OCI-LY3 (cell line): ENCODE measurements around the gene IMMP2L.

Experiments used
- H2AFZ ChIP-seq: fragments of 200-600, 300-600 bp; shearing (Covaris generic); 2 replicates; pipeline ENCODE4 v1.6.0; 2014; ENCODE audit warnings: antibody characterized with exemption, low read depth, low read length
- H3K27ac ChIP-seq: fragments of 200-600, 300-600 bp; sonication (generic); 2 replicates; pipeline ENCODE4 v1.5.1; 2014; ENCODE audit warnings: mild to moderate bottlenecking, low read length, moderate library complexity, mixed read lengths
- H3K27me3 ChIP-seq: fragments of 200-600, 300-600 bp; sonication (generic); 2 replicates; pipeline ENCODE4 v1.6.1; 2014; ENCODE audit warnings: low read depth, low read length, mixed read lengths
- H3K36me3 ChIP-seq: fragments of 200-600, 300-600 bp; sonication (generic); replicated peaks from 2 replicates; pipeline ENCODE3; 2014; ENCODE audit warnings: low read depth, low read length, mixed read lengths
- H3K4me1 ChIP-seq: fragments of 300-600, 200-600 bp; sonication (generic); 2 replicates; pipeline ENCODE4 v1.6.1; 2014; ENCODE audit warnings: low read length, mixed read lengths
- H3K4me2 ChIP-seq: fragments of 200-600, 300-600 bp; sonication (generic); 2 replicates; pipeline ENCODE4 v1.6.1; 2014; ENCODE audit warnings: low read length, mixed read lengths
- H3K4me3 ChIP-seq: fragments of 300-600, 200-600 bp; sonication (generic); 2 replicates; pipeline ENCODE4 v1.5.1; 2014; ENCODE audit warnings: antibody characterized with exemption, mild to moderate bottlenecking, low read length, moderate library complexity
- H3K79me2 ChIP-seq: fragments of 300-600, 200-600 bp; shearing (Covaris generic); 2 replicates; pipeline ENCODE4 v1.6.1; 2014; ENCODE audit warnings: mild to moderate bottlenecking, low read length, mixed read lengths
- H3K9ac ChIP-seq: fragments of 300-600, 200-600 bp; shearing (Covaris generic); 2 replicates; pipeline ENCODE4 v1.6.0; 2014; ENCODE audit warnings: mild to moderate bottlenecking, low read length, moderate library complexity
- H3K9me3 ChIP-seq: fragments of 200-600, 300-600 bp; shearing (Covaris generic); 2 replicates; pipeline ENCODE4 v1.6.1; 2014; ENCODE audit warnings: low read length, mixed read lengths; ENCODE audit not compliant: insufficient read depth
- H4K20me1 ChIP-seq: fragments of 200-600, 300-600 bp; sonication (generic); 2 replicates; pipeline ENCODE4 v1.6.1; 2016; ENCODE audit warnings: low read length, mixed read lengths; ENCODE audit not compliant: insufficient read depth
- EZH2phosphoT487 ChIP-seq: fragments of 200-600 bp; shearing (Covaris generic); IDR thresholded peaks from 2 replicates; pipeline ENCODE4 v1.6.1; 2018; ENCODE audit warnings: antibody characterized with exemption, mixed run types, low read depth
- TF ChIP-seq, protein P1 (sequence below): fragments of 200-600, 300-600 bp; sonication (generic); IDR thresholded peaks from 2 replicates; pipeline ENCODE4 v1.5.1; 2014; ENCODE audit warnings: antibody characterized with exemption, low read length, low read depth

Gene IMMP2L

GRCh38 chr7:111030336-111030735 is 532.0 kb downstream of the IMMP2L start:
- H3K4me2 ChIP-seq, result no peak overlapping the region

DNA sequence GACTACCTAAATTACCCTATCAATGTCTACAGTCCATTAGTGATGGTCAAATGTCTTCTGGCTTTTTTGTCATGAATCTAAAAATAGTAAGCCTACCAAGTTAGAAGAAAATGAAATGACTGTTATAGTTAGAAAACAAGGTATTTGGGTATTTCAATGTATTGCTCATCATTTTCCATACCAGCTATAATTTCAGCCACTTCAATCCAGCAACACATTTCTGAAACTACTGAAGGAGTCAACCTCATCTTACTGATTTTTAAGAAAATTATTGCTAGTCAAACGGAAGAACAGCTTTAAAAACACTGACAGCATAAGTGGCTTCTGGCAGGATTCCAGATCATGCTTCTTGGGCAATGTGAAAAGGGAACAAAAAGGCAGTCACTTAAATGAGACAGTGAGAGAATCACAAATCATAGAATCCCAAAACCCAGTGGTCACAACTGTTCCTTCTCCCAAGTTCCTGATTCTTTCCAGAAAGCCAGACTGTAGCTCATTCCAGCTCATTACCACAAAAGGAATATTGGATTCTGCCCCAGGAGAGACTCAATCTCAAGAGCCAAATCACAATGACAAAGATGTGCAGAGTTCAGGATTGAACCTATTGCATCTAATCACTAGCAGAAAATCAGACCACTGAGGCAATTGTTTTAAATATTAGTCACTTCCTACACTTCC is 532.6 kb downstream of the IMMP2L start:
- Histone ChIP-seq H3K27ac (no peak overlapping the region), H3K36me3 (no peaks in the 10 kb centered on the region), H3K4me3 (no peak overlapping the region), H2AFZ (no peak overlapping the region), H3K4me1 (peaks cover 18% of the 10 kb centered on the region), H4K20me1 (no peaks in the 10 kb centered on the region), H3K4me2 (peak overlapping the region; percentile 36), H3K9me3 (no peaks in the 10 kb centered on the region), H3K9ac (no peak overlapping the region), H3K27me3 (no peaks in the 10 kb centered on the region), H3K79me2 (no peaks in the 10 kb centered on the region)
- TF ChIP-seq EZH2phosphoT487, result no peak
- TF ChIP-seq, protein P1, sequence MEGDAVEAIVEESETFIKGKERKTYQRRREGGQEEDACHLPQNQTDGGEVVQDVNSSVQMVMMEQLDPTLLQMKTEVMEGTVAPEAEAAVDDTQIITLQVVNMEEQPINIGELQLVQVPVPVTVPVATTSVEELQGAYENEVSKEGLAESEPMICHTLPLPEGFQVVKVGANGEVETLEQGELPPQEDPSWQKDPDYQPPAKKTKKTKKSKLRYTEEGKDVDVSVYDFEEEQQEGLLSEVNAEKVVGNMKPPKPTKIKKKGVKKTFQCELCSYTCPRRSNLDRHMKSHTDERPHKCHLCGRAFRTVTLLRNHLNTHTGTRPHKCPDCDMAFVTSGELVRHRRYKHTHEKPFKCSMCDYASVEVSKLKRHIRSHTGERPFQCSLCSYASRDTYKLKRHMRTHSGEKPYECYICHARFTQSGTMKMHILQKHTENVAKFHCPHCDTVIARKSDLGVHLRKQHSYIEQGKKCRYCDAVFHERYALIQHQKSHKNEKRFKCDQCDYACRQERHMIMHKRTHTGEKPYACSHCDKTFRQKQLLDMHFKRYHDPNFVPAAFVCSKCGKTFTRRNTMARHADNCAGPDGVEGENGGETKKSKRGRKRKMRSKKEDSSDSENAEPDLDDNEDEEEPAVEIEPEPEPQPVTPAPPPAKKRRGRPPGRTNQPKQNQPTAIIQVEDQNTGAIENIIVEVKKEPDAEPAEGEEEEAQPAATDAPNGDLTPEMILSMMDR, result no peak

More at GRCh38 chr7:111030336-111030735, 532.0 kb downstream of the IMMP2L start:
- H3K27me3 ChIP-seq, result no peaks in the 10 kb centered on the region
- no peak overlapping the region for H2AFZ ChIP-seq
- peaks cover 13% of the 10 kb centered on the region for H3K4me1 ChIP-seq
- H4K20me1 ChIP-seq, result no peaks in the 10 kb centered on the region
- no peak overlapping the region for H3K4me3 ChIP-seq
- H3K79me2 ChIP-seq, result no peaks in the 10 kb centered on the region
- no peaks in the 10 kb centered on the region for H3K9me3 ChIP-seq
- no peaks in the 10 kb centered on the region for H3K36me3 ChIP-seq
- H3K9ac ChIP-seq, result no peak overlapping the region
- no peak overlapping the region for H3K27ac ChIP-seq
- TF ChIP-seq, protein P1, result no peak
- TF ChIP-seq EZH2phosphoT487, result no peak

GRCh38 chr7:111029141-111029572 is 533.1 kb downstream of the IMMP2L start:
- Histone ChIP-seq H4K20me1 (no peaks in the 10 kb centered on the region), H3K4me1 (peaks cover 18% of the 10 kb centered on the region), H3K4me2 (peak overlapping the region; percentile 36; the same call in 1 of the 2 replicates), H3K9ac (no peak overlapping the region), H3K36me3 (no peaks in the 10 kb centered on the region), H3K4me3 (no peak overlapping the region), H3K27me3 (no peaks in the 10 kb centered on the region), H3K9me3 (no peaks in the 10 kb centered on the region), H3K79me2 (no peaks in the 10 kb centered on the region), H3K27ac (no peak overlapping the region), H2AFZ (no peak overlapping the region)
- TF ChIP-seq, protein P1, result no peak
- no peak for TF ChIP-seq EZH2phosphoT487

DNA sequence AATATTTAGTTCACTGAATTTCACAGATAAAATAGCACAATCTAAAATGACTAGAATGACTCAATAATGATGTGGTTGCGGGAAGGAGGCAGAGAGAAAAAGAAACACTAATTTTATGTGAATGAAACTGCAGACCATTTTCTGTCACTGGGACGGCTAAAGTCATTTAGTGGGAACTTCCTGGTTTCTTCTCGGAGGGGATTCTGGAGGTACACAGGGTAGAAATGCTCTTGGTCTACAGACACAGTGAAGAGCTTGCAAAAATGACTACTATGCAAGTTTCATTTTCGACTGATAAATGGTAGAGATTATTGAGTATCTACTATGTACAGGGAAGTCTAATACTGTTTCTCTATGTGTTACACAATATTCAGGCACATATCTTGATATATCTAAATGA is 534.9 kb downstream of the IMMP2L start:
- H3K4me2 ChIP-seq, result no peak overlapping the region
- TF ChIP-seq, protein P1, result no peak
- TF ChIP-seq EZH2phosphoT487, result no peak
- no peak overlapping the region for H3K4me3 ChIP-seq
- peaks cover 18% of the 10 kb centered on the region for H3K4me1 ChIP-seq
- no peak overlapping the region for H3K27ac ChIP-seq
- H3K36me3 ChIP-seq, result no peaks in the 10 kb centered on the region
- H4K20me1 ChIP-seq, result no peaks in the 10 kb centered on the region
- H2AFZ ChIP-seq, result no peak overlapping the region
- no peaks in the 10 kb centered on the region for H3K9me3 ChIP-seq
- no peaks in the 10 kb centered on the region for H3K27me3 ChIP-seq
- H3K9ac ChIP-seq, result no peak overlapping the region
- H3K79me2 ChIP-seq, result no peaks in the 10 kb centered on the region
